PFSK-1 (cell line): ENCODE measurements around the gene RASGRF2.

Experiments
- FOXP2 ChIP-seq: optimal IDR thresholded peaks from 2 replicates; pipeline ENCODE3; 2011; ENCODE audit warnings: borderline replicate concordance, control low read depth, inconsistent platforms; ENCODE audit not compliant: insufficient read depth; ENCODE audit errors: extremely low read length, extremely low read depth
- POLR2AphosphoS5 ChIP-seq: IDR thresholded peaks from 2 replicates; pipeline ENCODE4 v1.6.1; 2012; ENCODE audit warnings: low read depth, mild to moderate bottlenecking, control low read depth, low read length, moderate library complexity
- SIN3A ChIP-seq: IDR thresholded peaks from 2 replicates; pipeline ENCODE4 v1.6.1; 2012; ENCODE audit warnings: mild to moderate bottlenecking, low read length, moderate library complexity, borderline replicate concordance; ENCODE audit not compliant: insufficient read depth

DNA sequence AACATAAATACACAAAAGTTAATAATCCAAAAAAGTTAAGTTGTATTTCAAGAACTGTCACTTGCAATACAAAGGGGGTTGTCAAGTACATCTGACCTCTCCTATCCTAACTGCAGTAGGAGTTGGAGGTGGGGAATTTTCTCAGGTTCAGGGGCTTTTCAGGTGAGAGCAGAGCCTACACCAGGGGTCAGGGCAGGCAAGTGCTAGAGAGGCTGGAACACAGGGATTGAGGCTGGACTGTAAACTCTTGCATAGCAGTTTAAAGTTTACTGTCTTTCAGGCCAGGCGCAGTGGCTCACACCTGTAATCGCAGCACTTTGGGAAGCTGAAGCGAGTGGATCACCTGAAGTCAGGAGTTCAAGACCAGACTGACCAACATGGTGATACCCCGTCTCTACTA is 25.4 kb upstream of the RASGRF2 start:
- no peak for TF ChIP-seq SIN3A
- TF ChIP-seq FOXP2 = no peak
- no peak for TF ChIP-seq POLR2AphosphoS5
